Renal cortex interstitium (tissue), 15 donors: ENCODE data around the gene MCM10. TPM values are rescaled to one million over a fixed set of nuclear protein-coding genes. Genes with fewer than 3 reads are reported as not detected.

ENCODE experiments used
- DNase-seq, 11 donors: peaks; one replicate each; pipeline ENCODE4 v3.0.0-alpha.2; 2013; ENCODE audit warnings: low read depth in 9 of 11, low spot score in 4 of 11; ENCODE audit errors: extremely low read depth in 1 of 11
- long read RNA-seq, 16 experiments: transcript quantifications; one replicate each; lab custom pipeline, GENCODE V29; 2026
- polyA plus RNA-seq, 3 donors: library from polyadenylated mRNA; unstranded; fragments of 120-200 nt; gene quantifications; one replicate each; pipeline ENCODE4 v1.2.1, GENCODE V29; 2013; ENCODE audit not compliant: insufficient read length in 3 of 3

MCM10 gene
- polyA plus RNA-seq: 10 to 100 TPM in 2 of 3 donors, 1 to 10 TPM in 1; 8.7 to 12.5 (median 11.5) TPM
- long read RNA-seq, donor 1: 0 reads
- long read RNA-seq, donor 2: 0 reads
- long read RNA-seq, donor 3: 0 reads
- long read RNA-seq, donor 4, full-length matches to known transcripts: 3 of 3 reads
- long read RNA-seq, donor 4, partial matches to known transcripts: 0 of 3 reads
- long read RNA-seq, donor 4, other reads (novel, unspliced or antisense): 0 of 3 reads
- long read RNA-seq, donor 5: 0 reads
- long read RNA-seq, donor 6, full-length matches to known transcripts: 2 of 2 reads
- long read RNA-seq, donor 6, partial matches to known transcripts: 0 of 2 reads
- long read RNA-seq, donor 6, other reads (novel, unspliced or antisense): 0 of 2 reads
- long read RNA-seq, donor 7, full-length matches to known transcripts: 2 of 2 reads
- long read RNA-seq, donor 7, partial matches to known transcripts: 0 of 2 reads
- long read RNA-seq, donor 7, other reads (novel, unspliced or antisense): 0 of 2 reads
- long read RNA-seq, donor 8: 0 reads
- long read RNA-seq, donor 9, full-length matches to known transcripts: 1 of 1 reads
- long read RNA-seq, donor 9, partial matches to known transcripts: 0 of 1 reads
- long read RNA-seq, donor 9, other reads (novel, unspliced or antisense): 0 of 1 reads
- long read RNA-seq, donor 10: 0 reads
- long read RNA-seq, donor 11: 0 reads
- long read RNA-seq, donor 12: 0 reads
- long read RNA-seq, donor 13: 0 reads
- long read RNA-seq, donor 14: 0 reads
- long read RNA-seq, donor 15, partial matches to known transcripts: 0 of 1 reads
- long read RNA-seq, donor 15, other reads (novel, unspliced or antisense): 0 of 1 reads
- long read RNA-seq, donor 16, full-length matches to known transcripts: 2 of 2 reads
- long read RNA-seq, donor 16, partial matches to known transcripts: 0 of 2 reads
- long read RNA-seq, donor 16, other reads (novel, unspliced or antisense): 0 of 2 reads

DNA sequence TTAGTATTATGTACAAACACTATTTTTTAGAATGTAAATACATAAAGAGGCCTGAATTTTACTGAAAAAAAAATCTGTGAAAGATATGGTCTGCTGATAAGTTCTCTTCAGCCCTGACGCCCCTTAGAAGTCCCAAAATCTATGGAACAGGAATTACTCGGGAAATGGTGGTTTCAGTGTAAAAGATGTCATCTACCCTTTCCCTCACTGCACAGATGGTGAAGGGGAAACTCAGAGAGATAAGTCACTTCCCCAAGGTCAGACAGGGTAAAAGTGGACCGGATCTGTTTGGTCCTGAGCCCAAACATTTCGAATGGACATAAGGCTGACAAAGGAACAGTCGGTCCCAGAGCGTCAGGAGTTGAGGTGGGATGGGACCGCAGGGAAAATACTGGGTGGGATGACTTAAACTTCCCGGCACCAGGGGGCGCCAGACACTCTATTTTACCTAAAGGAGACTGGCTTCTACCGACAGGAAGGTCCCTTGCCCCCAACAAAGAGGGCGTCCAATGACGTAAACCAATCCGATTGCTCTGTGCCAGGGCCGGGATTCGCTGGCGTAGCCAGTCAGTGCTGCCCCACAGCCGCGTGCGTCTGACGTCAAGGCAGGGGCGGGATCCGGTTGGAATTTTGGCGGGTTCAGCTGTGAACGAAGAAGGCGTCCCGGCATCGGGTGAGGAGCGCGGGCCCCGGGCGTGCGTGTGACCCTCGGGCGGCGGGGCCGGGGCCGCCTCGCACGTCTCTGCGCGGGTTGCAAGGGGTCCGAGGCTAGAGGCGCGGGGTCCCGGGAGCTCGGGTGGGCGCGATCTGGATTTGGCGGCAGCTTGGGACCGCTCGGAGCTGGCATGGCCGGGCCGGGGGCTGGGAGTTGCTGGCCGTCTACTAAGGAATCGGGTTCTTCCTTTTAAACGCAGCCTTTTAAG lies at the start of gene MCM10:
MCM10 (plus strand) TSS at position 625 of the 923 bp plus-strand sequence. CDS start 2,645 bp downstream, outside the sequence.
- peak; percentile 97 to 99 (median 99) for DNase-seq

DNA sequence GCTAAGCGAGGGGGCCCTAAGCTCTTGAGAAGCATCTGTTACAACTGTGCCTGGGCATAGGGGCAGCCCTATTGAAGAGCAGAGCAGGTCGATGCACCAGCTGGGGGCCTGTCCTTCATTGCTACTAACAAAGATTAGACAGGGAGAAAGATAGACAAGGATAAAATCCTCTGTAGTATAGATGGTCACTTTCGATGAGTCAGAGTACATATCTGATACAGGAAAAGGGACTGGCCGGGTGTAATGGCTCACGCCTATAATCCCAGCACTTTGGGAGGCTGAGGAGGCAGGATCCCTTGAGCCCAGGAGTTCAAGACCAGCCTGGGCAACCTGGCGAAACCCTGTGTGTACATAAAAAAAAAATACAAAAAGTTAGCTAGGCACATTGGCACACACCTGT lies 47.8 kb upstream of the MCM10 start:
- DNase-seq: no peak

DNA sequence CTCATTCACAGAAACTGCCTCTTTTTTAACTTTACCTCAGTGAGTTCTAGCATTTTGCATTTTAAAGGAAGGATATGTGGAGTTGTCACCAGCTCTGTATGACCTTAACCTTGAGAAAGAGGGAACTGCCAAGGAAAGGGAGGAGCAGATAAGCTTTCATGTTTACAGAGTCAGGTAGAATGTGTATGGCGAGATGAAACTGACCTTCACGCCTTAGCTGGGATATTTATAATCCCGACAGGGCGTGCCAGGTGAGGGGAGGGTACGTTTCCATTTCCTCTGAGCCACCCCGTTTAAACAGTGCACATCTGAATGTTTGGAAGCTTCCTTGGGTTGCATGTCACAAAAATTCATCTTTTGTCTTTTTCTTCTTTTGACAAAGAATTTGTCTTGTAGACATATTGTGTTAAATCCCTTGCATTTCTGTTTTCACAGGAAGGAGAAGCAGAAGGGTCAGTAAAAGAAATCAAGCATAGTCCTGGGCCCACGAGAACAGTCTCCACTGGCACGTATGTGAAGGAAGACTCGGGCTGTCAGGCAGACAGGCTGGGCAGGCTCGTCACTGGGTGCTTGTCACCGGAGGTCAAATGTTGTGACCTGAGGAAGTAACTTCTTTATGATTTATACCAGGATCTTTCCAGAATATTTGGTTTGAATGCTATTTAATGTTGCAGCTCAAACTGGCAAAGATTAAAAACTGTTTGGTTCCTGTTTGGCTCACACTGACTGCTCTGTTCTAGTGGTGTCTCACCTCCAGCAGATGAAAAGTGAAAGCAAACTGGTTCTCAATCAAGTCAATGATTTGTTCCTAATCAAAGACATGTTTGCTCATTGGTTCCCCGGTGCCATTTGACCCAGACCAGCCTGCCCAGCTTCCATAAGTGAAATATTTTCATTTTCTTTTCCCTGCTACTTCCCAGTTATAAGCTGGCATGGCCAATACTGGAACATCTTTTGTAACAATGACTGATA lies 45.2 kb upstream of the MCM10 start:
- no peak for DNase-seq

DNA sequence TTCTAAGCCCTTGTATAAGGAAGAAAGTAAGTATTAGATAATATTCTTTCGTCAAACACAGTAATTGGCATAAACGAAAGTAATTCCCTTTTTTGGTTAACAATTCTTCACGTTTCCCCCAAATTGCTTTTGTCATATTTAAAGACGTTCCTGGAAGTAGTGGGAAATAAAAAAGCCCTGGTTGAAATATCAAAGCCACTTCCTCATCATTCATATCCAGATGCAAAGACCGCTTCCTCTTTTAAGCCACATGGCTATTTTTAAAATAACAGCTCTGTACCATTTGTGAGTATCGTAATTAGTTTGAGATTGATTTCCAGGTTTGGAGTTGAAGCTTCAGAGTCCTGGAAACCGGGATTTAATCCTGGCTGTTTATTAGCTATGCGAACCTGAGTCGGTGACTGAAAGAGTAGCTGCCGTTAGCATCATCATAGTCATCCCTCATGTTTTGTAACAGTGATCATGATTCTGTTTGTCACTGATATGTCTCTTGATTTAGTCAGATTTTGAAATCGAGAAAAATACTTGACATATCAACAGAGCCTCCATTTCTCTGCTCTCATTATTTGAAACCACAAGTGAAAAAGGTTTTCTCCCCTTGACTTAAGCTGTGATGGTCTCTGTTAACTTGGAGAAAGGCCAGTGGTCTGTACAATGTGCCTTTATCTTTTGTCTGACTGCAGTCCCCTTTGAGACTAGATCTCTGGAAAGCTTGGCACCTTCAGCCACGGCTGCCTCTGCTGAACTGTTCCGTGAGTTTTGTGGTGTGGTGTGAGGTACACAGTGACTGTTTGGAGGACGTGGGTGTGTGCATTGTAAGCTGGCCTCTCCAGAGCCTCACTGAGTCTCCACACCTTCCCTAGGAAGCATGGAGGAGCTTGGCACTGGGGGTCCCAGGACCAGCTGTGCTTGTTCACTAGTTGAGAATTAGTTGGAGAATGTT lies 43.2 kb upstream of the MCM10 start:
- no peak for DNase-seq

DNA sequence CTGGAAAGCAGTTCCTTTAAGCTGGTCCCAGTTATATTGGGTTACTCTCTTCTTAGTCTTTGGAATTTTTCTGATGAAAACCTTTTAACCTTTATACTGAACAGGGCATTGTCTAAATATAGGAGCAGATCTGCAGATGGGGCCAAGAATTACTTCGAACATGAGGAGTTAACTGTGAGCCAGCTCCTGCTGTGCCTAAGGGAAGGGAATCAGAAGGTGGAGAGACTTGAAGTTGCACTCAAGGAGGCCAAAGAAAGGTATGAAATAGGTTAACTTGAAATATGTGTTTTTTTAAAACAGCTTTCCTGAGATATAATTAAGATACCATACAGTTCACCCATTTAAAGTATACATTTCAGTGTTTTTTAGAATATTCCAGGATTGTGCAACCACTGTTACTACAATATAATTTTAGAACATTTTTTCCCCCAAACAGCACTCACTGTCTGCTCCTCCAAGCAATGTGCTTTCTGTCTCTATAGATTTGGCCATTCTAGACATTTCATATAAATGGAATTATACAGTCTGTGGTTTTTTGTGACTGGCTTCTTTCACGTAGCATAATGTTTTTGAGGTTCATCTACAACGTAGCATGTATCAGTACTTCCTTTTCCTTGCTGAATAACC lies 42.5 kb upstream of the MCM10 start:
- DNase-seq: no peak

DNA sequence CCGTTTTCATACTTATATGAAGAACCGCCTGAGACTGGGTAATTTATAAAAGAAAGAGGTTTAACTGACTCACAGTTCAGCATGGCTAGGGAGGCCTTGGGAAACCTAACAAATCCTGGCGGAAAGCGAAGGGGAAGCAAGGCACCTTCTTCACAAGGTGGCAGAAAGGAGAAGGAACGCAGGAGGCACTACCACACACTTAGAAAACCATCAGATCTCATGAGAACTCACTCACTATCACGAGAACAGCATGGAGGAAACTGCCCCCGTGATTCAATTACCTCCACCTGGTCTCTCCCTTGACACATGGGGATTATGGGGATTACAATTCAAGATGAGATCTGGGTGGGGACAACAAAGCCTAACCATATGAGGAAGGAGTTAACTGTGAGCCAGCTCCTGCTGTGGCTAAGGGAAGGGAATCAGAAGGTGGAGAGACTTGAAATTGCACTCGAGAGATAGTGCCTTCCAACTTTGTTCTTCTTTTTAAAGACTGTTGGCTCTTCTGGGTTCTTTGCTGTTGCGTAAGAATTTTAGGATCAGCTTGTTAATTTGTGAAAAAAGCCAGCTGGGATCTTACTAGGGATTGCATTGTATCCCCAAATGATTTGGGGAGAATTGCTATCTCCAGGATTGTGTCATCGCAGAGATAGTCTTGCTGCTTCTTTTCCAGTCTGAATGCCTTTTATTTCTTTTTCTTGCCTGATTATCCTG lies 40.4 kb upstream of the MCM10 start:
- DNase-seq: no peak

DNA sequence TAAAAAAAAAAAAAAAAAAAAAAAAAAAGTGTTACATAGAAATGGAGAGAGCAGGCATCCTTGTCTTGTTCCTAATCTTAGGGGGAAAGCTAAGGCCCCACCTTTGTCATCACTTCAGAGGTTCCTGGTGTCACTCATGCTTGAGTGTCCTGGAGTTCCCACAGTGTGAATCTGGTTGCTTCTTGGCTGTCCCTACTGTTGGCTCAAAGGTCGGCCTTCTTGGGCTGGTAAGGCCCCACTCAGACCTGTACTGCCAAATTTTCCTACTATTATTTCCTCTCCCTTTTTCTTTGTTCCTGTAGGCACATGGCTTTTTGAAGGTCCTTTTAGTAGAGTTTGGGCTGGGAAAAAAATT lies 39.9 kb upstream of the MCM10 start:
- DNase-seq: no peak

DNA sequence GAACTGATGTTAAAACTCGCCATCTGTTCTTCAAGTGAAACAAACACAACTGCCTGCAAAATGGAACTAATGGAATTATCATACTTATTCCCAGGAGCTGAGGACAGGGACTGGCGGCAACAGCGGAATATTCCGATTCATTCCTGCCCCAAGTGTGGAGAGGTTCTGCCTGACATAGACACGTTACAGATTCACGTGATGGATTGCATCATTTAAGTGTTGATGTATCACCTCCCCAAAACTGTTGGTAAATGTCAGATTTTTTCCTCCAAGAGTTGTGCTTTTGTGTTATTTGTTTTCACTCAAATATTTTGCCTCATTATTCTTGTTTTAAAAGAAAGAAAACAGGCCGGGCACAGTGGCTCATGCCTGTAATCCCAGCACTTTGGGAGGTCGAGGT lies 24.7 kb upstream of the MCM10 start:
- no peak for DNase-seq

DNA sequence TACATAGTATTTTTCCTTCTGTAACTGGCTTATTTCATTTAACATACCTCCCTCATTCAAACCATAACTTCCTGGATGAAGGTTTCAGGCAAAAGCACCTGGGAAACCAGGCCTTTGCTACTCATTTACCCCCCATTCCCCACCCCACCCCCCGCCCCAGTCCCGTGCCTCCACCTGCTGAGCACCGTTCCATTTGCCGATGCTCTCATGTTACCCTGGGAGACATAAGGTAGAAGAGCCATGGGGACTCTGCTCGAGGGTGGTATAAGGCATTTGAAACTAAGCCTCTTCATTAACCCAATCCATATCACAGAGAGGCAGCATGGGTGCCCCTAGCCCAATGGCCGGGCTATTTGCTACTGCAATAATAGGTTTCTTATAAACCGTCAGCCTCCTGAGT lies 22.2 kb upstream of the MCM10 start:
- no peak for DNase-seq

DNA sequence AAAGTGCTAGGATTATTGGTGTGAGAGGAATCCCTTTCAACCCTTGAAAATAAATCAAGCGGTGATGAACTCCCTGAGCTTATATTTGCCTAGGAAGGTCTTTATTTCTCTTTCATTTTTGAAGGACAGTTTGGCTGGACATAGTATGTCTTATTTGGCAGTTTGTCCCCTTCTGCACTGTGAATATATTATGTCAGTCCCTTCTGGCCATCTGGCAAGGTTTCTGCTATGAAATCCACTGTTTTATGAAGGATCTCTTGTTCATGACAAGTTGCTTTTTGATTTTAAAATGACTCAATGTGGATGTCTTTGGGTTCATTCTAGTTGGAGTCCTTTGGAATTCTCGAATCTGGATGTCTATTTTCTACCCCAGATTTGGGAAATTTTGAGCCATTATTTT lies 21.7 kb upstream of the MCM10 start:
- DNase-seq: no peak

DNA sequence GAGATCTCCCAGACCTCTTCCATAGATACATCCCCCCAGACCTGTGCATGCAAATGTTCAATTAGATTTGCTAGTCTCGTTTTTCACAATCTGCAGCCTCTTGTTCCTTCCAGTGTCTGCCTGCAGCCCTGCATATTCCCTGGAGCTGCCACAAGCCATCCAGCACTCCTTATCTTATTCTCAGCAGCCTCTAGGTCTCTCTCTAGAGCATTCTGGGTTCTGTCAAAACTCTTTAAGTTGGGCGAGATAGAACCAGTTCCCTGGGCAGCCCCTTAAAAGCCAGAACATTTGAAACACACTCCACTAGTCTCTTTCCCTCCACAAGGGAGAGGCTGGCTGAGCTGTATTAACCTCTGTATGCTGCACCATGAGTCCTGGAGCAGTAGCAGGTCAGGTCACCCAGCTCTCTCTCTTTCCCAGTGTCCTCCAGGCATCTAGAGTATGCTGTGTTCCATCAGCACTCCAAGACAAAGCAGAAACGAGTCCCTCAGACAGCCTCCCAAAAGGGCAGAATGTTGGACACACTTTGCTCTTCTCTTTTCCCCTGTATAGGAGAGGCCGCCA lies 20.6 kb upstream of the MCM10 start:
- no peak for DNase-seq

DNA sequence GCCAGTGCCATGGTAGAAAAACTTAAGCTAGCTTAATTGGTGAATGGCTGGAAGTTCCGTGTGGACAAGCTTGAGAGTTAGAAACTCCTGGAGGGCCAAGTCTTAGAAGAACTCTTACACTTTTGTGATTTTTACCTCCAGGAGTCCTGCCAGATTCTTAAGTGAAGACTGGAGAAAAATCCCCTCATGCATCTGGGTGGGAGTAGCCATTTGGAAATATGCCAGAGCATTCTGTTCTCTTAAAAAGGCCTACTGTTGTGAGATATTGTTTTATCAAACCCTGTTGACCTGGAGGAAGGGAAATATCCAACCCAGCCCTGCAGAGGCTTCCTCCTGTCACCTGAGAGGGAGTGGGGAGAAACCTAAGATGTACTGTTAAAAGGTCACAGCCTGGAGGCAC lies 17.6 kb upstream of the MCM10 start:
- DNase-seq: no peak

DNA sequence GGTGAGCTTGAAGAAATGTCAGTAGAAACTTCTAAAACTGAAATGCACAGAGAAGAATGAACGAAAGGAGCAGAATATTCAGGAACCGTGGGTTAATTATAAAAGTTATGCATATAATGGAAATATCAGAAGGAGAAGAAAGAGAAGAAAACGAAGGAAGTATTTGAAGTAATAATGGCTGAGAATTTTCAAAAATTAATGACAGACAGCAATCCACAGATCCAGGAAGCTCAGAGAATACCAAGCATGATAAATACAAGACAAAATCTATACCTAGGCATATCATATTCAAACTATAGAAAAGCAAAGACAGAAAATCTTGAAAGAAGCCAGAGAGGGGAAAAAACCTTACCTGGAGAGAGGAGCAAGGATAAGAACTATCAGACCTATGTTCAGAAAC lies 16.5 kb upstream of the MCM10 start:
- no peak for DNase-seq

DNA sequence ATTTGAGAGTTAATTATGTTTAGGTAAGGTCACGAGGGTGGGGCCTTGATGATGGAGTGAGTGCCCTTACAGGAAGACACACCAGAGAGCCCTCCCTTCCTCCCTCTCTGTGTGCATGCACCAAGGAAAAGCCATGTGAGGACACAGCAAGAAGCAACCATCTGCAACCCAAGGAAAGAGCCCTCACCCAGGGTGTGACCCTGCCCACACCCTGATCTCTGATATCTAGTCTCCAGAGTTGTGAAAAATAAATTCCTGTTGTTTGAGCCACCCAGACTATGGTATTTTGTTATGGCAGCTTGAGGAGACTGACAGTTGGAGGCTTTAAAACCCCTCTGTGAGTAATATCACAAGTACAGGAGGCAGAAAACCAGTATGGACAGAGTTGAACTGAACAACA lies 15.0 kb upstream of the MCM10 start:
- DNase-seq: no peak

DNA sequence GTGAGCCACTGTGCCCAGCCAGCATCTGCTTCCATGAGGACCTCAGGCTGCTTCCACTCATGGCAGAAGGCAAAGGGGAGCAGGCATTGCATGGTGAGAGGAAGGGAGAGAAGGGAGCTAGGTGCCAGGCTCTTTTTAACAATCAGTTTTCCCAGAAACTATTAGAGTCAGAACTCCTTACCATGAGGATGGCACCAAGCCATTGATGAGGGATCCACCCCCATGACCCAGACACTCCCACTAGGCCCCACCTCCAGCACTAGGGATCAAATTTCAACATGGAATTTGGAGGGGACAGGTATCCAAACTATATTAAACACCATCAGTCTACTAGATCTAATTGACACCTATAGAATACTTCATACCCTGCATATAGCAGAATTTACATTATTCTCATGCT lies 14.2 kb upstream of the MCM10 start:
- DNase-seq: no peak

DNA sequence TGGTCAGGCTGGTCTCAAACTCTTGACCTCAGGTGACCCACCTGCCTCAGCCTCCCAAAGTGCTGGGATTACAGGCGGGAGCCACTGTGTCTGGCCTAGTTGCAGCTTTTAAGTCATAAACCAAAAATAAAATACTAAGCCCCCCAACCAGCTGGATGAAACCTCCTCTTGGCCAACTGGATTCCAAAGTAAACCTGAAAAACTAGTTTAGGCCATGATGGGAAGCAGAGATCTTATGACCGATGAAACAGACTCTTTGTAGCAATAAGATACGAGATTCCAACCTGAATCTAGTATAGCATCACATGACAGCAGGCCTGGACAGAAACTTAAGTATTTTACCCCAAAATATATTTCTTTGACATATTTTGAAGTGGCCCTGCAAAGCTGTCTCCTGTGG lies 9.1 kb upstream of the MCM10 start:
- no peak for DNase-seq
